Heart left ventricle (tissue), 16 donors: Measurements from ENCODE around the gene CREB3. TPM values are rescaled to one million over a fixed set of nuclear protein-coding genes. Genes with fewer than 3 reads are reported as not detected.
A peak's percentile ranks its signal among the peaks of the same experiment; 100 is the strongest.

Source experiments
- ATAC-seq, 4 donors: fragments of 200-7000 bp; cut with Tn5 transposase; one replicate each; pipeline ENCODE4 v1.9.1; 2020 to 2022; ENCODE audit warnings: moderate library complexity in 4 of 4, mild to moderate bottlenecking in 3 of 4, moderate number of reproducible peaks in 1 of 4
- DNase-seq, 5 donors: peaks; one replicate each; pipeline ENCODE4 v3.0.0-alpha.2; 2020
- H3K27ac ChIP-seq, 12 donors: fragments of 200-600 bp; sonication (generic) in 4 of 12; one replicate each; pipeline versions ENCODE4 v1.5.0 to v1.8.0; 2016 to 2022; ENCODE audit warnings: mild to moderate bottlenecking in 2 of 12
- H3K27me3 ChIP-seq, 9 donors: fragments of 200-600 bp; sonication (generic) in 2 of 9; one replicate each; pipeline versions ENCODE4 v1.5.1 to v1.8.0; 2016 to 2022; ENCODE audit warnings: mild to moderate bottlenecking in 3 of 9
- H3K36me3 ChIP-seq, 9 donors: fragments of 200-600 bp; sonication (generic) in 2 of 9; one replicate each; pipeline versions ENCODE4 v1.5.0 to v1.8.0; 2018 to 2022; ENCODE audit warnings: mild to moderate bottlenecking in 2 of 9
- H3K4me1 ChIP-seq, 12 donors: fragments of 200-600 bp; sonication (generic) in 4 of 12; one replicate each; pipeline versions ENCODE4 v1.5.0 to v1.8.0; 2016 to 2022; ENCODE audit warnings: mild to moderate bottlenecking in 3 of 12
- H3K4me3 ChIP-seq, 12 donors: fragments of 200-600 bp; sonication (generic) in 4 of 12; one replicate each; pipeline versions ENCODE4 v1.5.0 to v1.8.0; 2017 to 2022; ENCODE audit warnings: mild to moderate bottlenecking in 9 of 12, moderate library complexity in 4 of 12
- H3K9me3 ChIP-seq, 12 donors: fragments of 200-600 bp; sonication (generic) in 4 of 12; one replicate each; pipeline versions ENCODE4 v1.5.0 to v1.8.0; 2016 to 2022; ENCODE audit warnings: mild to moderate bottlenecking in 1 of 12
- CTCF ChIP-seq, 12 donors: fragments of 200-600 bp; sonication (generic) in 4 of 12; IDR thresholded peaks; one replicate each; pipeline versions ENCODE4 v1.5.0 to v1.8.0; 2018 to 2022; ENCODE audit warnings: antibody characterized with exemption in 12 of 12, mild to moderate bottlenecking in 5 of 12
- POLR2A ChIP-seq, 2 donors: fragments of 450-650 bp; IDR thresholded peaks; one replicate each; pipeline ENCODE4 v1.6.1; 2017; ENCODE audit warnings: antibody characterized with exemption in 2 of 2, mild to moderate bottlenecking in 2 of 2, moderate library complexity in 2 of 2
- WGBS, 4 donors: extraction: QIAGEN DNeasy Blood & Tissue Kit in 2 of 4; methylation state at CpG; one replicate each; pipeline versions ENCODE4 v1.1.5 to v1.1.7; 2013 to 2018; 5-methylcytosine and 5-hydroxymethylcytosine counted together
- intact Hi-C, 10 donors: fragments of 100-400 bp; cut with DNase I; formaldehyde crosslinking; loops; one replicate each; pipeline versions ENCODE4 v1.11.1 to v1.14.2; 2022
- long read RNA-seq, 3 donors: library from polyadenylated mRNA; unstranded; transcript quantifications; one replicate each; pipeline ENCODE4 v2.0.0, GENCODE V29; 2020 to 2021
- polyA plus RNA-seq, 2 donors: library from polyadenylated mRNA; stranded (reverse); fragments of 200-250 nt; gene quantifications; one replicate each; pipeline ENCODE4 v1.2.3, GENCODE V29; 2013
- total RNA-seq, 9 donors: library from RNA; depleted of rRNA in 2 of 9; stranded (reverse); fragments of >200 nt in 2 of 9; fragmentation: NEBNext Ultra II Directional in 3 of 9; extraction: Animal tissue kit (Norgen Biotek cat#: 25700) in 3 of 9; gene quantifications; one replicate each; pipeline versions ENCODE4 v1.1.0 to v1.2.4, GENCODE V29; 2016 to 2023
- donor health status: ischemic (EF 13 %, LVEDD 7.1; RV severe dilation, severe dysfunction).
- donor health status: healthy with polysubstance abuse.
- donor health status: DM: no; HTN: yes; CAD: no.
- donor health status: DM: no; HTN: no; CAD: no.
- donor health status: ischemic (EF 25% LVEDD 6.9; RV normal size, moderate dysfunction).
- donor health status: ischemic (EF 25% LVEDD 5.7; RV mildly dilated, moderate dysfunction).
- donor health status: healthy.
- donor health status: DM: yes; HTN: yes; CAD: no.
- donor health status: ischemic (EF 35%, LVEDD 5.7; RV mildly dilated, moderate dysfunction).
- donor health status: nonischemic (EF 11% LVEDD 7.7; RV severe dilation, severe dysfunction).
- donor health status: DM: yes; HTN: yes; CAD: no.
- donor health status: PGD.
- donor health status: ischemic (EF 29% LVEDD 5.4; RV normal size, mild dysfunction).
- donor health status: nonischemic (EF 23%, LVEDD 6.1; RV moderate dilation, normal function).

The CREB3 gene
- total RNA-seq = 10 to 100 TPM; 16.1 to 38.0 (median 25.5) TPM
- 10 to 100 TPM; 26.7 to 49.4 TPM for polyA plus RNA-seq
- long read RNA-seq, donor 1, transcript CREB3-201 (9 exons, 1,832 nt) = major isoform, 33 of 36 reads
- long read RNA-seq, donor 1, partial matches to known transcripts = 0 of 36 reads
- long read RNA-seq, donor 1, other reads (novel, unspliced or antisense) = 3 of 36 reads
- long read RNA-seq, donor 2, transcript CREB3-201 (9 exons, 1,832 nt) = major isoform, 230 of 237 reads
- long read RNA-seq, donor 2, partial matches to known transcripts = 1 of 237 reads
- long read RNA-seq, donor 2, other reads (novel, unspliced or antisense) = 5 of 237 reads
- long read RNA-seq, donor 3, transcript CREB3-201 (9 exons, 1,832 nt) = major isoform, 34 of 38 reads
- long read RNA-seq, donor 3, partial matches to known transcripts = 2 of 38 reads
- long read RNA-seq, donor 3, other reads (novel, unspliced or antisense) = 2 of 38 reads

- DNase-seq (peak; percentile 98 to 99 (median 99)), ATAC-seq (peak; percentile 87 to 93 (median 91))
- H3K36me3 ChIP-seq = peaks cover 0 to 37% (median 31%) of the 10 kb centered on the region in 9 donors
- peak within 1 kb of the TSS; percentile 63 to 98 (median 86) for H3K4me3 ChIP-seq
- peak within 1 kb of the TSS; percentile 94 to 99 (median 98) for H3K27ac ChIP-seq
- TF ChIP-seq POLR2A (IDR thresholded peaks at IDR 0.05) (peak in 1 of 2 donors; percentile 83), CTCF (IDR thresholded peaks at IDR 0.05) (peak in 3 of 12 donors; percentile 6 to 28 (median 16))
- WGBS, 4 donors = 0 to 1% (median 0%) methylated on average over 30 to 49 of the region's 49 CpGs
- intact Hi-C loops = loop anchor here in 6 of 10 donors (1.0 to 5.0 kb wide), 6 partner anchors 15 to 75 kb away; partner anchors contain the start of genes GBA2 (in 3 of the 6), RGP1 (in 3 of the 6), CCDC107 (in 2 of the 6) and RMRP (in 2 of the 6)
- H3K27me3 ChIP-seq = no peaks in the 10 kb centered on the region
- peaks cover 12 to 71% (median 53%) of the 10 kb centered on the region in 12 donors for H3K4me1 ChIP-seq
- no peaks in the 10 kb centered on the region for H3K9me3 ChIP-seq
Measured at GRCh38 chr9:35732185-35732799, at the start of gene CREB3, which contains the start of gene TLN1. Gene CREB3 (plus strand): TSS chr9:35732666. CDS start chr9:35732773, 107 bp downstream. Gene TLN1 (minus strand): TSS chr9:35732195. CDS start chr9:35725694, 6,501 bp downstream.

GRCh38 chr9:35683323-35683722, 49.1 kb upstream of the CREB3 start:
- 57 to 71% (median 66%) methylated on average over 2 of the region's 2 CpGs for WGBS, 4 donors
- ATAC-seq (no peak), DNase-seq (no peak)
- peak overlapping the region in 1 of 12 donors; percentile 98 for H3K27ac ChIP-seq
- TF ChIP-seq POLR2A (IDR thresholded peaks at IDR 0.05) = no peak
- TF ChIP-seq CTCF (IDR thresholded peaks at IDR 0.05) = no peak
- H3K9me3 ChIP-seq = no peaks in the 10 kb centered on the region
- H3K27me3 ChIP-seq = no peaks in the 10 kb centered on the region
- peaks cover 2 to 41% (median 20%) of the 10 kb centered on the region in 12 donors for H3K4me1 ChIP-seq
- no peak overlapping the region for H3K4me3 ChIP-seq
- intact Hi-C loops = no loop called here
- H3K36me3 ChIP-seq = peaks cover 0 to 47% (median 38%) of the 10 kb centered on the region in 9 donors

GRCh38 chr9:35684921-35685320, 47.5 kb upstream of the CREB3 start:
- Histone ChIP-seq H3K4me1 (peaks cover 2 to 45% (median 22%) of the 10 kb centered on the region in 12 donors), H3K36me3 (peaks cover 0 to 47% (median 38%) of the 10 kb centered on the region in 9 donors), H3K27ac (peak overlapping the region in 6 of 12 donors; percentile 3 to 98 (median 81)), H3K4me3 (no peak overlapping the region), H3K27me3 (no peaks in the 10 kb centered on the region), H3K9me3 (no peaks in the 10 kb centered on the region)
- WGBS, 4 donors = 86 to 94% (median 90%) methylated on average over 10 of the region's 10 CpGs
- DNase-seq (no peak), ATAC-seq (no peak)
- intact Hi-C loops = loop anchor here in 3 of 10 donors (5.0 kb wide), 2 partner anchors 38 to 42 kb away; no protein-coding TSS in a partner anchor
- no peak for TF ChIP-seq CTCF (IDR thresholded peaks at IDR 0.05)
- TF ChIP-seq POLR2A (IDR thresholded peaks at IDR 0.05) = no peak
